Forelimb muscle (tissue), 1 donor: ENCODE data around the gene NCBP2. TPM values are rescaled to one million over a fixed set of nuclear protein-coding genes. Genes with fewer than 3 reads are reported as not detected.

Experiments used
- DNase-seq: peaks from one replicate; pipeline ENCODE4 v3.0.0-alpha.2; 2013; ENCODE audit warnings: low read depth
- polyA plus RNA-seq: library from polyadenylated mRNA; unstranded; fragments of 120-200 nt; gene quantifications from one replicate; pipeline ENCODE4 v1.2.1, GENCODE V29; 2013; ENCODE audit not compliant: insufficient read length

Gene NCBP2
- polyA plus RNA-seq, 1 donor, result 73.0 TPM

- peak; percentile 2 for DNase-seq
Measured at GRCh38 chr3:196941729-196942225, 551 bp downstream of the NCBP2 start.

GRCh38 chr3:196938576-196938975 is 3.8 kb downstream of the NCBP2 start:
- DNase-seq, result no peak

- no peak for DNase-seq
Measured at GRCh38 chr3:196938124-196938523, 4.2 kb downstream of the NCBP2 start.

DNA sequence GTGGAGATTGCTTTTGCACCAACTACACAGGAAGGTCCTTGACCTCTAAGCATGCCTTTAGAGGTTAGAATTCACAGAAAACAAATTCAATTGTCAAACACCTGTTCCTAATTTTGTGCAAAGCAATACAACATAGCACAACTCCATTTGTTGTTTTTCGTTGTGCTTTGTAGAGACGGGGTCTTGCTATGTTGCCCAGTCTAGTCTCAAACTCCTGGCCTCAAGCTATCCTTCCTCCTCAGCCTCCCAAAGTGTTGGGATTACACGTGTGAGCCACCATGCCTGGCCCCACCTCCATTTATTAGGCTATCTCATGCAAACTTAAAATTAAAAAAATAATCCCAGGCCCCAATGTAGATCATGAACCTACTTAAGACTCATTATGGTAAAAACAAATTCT is 6.0 kb downstream of the NCBP2 start:
- DNase-seq, result no peak

GRCh38 chr3:196932600-196932999 is 9.7 kb downstream of the NCBP2 start:
- no peak for DNase-seq

- no peak for DNase-seq
Measured at GRCh38 chr3:196931828-196932587, 10.3 kb downstream of the NCBP2 start.

DNA sequence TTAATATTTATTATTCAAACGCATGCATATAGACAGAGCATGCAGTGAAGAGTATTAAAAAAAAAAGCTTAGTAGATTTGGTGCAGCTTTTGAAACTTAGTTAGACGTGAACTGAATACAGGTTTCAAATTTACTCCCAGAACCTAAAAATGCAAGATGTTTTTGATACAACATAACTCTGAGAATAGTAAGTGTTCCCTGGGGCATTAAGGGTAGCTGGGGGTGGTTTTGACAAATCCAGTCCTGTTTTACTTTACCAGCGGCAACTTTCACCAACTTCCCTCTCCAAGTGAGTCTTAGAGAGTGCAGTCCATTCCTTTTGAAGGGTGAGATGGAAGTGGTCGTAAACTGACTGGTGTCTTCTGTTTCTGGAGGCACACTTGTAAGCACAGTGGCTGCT is 11.2 kb downstream of the NCBP2 start:
- no peak for DNase-seq

DNA sequence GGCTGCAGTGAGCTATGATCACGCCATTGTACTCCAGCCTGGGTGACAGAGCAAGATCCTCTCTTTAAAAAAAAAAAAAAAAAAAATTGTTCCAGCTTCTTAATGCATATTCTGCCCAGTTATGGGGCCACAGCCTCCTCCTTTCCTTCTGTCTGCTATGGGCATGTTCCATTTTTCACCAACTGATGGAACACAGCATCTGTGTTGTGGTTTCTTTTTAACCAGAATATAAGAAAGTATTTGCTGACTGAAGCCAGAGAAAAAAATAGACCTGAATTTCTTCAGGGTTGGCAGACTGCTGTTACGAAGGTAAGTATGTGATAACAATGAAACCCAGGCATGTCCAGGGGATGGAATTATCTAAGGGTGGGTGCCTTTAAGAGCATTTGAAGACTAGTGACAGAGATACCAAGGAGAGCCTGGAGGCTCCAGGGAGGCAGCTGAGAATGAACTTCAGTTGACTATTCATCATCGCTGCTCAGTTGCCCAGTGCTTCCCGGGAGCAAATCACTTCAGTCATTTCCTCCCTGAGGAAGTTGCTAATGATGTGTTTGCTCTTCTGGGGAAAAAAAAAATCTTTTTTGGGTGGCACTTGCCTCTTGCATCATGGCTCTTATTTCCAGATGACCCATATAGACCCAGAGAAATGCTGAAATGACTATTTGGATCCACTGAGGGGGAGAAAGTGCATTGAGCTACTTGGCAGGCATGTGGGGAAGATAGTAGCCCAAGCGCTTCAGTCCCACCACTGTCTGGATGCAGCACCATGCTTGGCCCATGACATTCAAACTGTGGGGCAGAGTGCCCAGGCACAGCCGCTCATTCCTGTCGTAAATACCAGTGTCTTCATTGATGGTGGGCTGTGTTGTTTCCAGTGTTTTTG is 14.5 kb downstream of the NCBP2 start:
- DNase-seq, result no peak

- no peak for DNase-seq
Measured at GRCh38 chr3:196920733-196921132, 21.6 kb downstream of the NCBP2 start.

DNA sequence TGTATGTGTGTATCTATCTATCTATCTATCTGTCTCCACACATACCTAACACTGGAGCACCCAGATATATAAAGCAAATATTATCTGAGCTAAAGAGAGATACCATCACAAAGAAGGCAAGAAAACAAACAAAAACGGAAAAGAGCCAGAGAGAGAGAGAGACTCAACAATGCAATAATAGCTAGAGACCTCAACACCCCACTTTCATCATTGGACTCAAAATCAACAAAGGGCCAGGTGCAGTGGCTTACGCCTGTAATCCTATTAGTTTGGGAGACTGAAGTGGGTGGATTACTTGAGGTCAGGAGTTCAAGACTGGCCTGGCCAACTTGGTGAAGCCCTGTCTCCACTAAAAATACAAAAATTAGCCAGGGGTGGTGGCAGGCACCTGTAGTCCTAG is 23.4 kb downstream of the NCBP2 start:
- no peak for DNase-seq

GRCh38 chr3:196916995-196917394 is 25.3 kb downstream of the NCBP2 start:
- no peak for DNase-seq

- no peak for DNase-seq
Measured at GRCh38 chr3:196916221-196916620, 26.1 kb downstream of the NCBP2 start.

GRCh38 chr3:196915375-196915774 is 27.0 kb downstream of the NCBP2 start:
- no peak for DNase-seq

GRCh38 chr3:196914866-196915265 is 27.5 kb downstream of the NCBP2 start:
- no peak for DNase-seq

DNA sequence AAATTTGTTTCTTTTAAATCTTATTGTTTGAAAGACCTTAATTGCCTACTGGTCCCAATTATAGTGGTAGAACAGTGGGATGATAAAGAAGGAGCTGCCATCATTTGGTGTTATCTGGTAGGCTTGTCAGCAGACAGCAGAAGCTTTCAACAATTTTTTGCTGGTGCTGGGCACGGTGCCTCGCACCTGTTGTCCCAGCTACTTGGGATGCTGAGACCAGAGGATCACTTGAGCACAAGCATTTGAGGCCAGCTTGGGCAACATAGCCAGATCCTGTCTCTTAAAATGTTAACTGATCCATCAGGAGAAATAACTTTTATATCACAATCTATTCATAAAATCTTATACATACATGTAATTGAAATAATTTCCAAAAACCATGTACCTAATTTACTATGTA is 38.6 kb downstream of the NCBP2 start:
- no peak for DNase-seq

- no peak for DNase-seq
Measured at GRCh38 chr3:196902296-196902695, 40.0 kb downstream of the NCBP2 start.

DNA sequence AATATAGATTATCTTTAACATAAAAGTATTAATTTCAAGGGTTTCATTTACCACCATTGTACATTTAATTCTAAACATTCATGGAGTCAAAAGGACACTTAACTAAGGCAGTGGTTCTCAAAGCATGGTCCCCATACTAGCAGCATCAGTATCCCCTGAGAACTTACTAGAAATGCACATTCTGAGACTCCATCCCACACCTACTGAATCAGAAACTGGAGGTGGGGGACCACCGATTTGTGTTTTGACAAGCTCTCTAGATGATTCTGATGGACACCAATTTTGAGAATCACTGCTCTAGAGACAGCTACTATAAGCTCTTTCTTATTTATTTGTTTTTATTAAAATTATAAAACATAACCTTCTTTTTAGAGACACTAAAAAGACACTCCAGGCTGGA is 40.6 kb downstream of the NCBP2 start:
- no peak for DNase-seq

GRCh38 chr3:196896229-196896628 is 46.1 kb downstream of the NCBP2 start:
- DNase-seq, result no peak

DNA sequence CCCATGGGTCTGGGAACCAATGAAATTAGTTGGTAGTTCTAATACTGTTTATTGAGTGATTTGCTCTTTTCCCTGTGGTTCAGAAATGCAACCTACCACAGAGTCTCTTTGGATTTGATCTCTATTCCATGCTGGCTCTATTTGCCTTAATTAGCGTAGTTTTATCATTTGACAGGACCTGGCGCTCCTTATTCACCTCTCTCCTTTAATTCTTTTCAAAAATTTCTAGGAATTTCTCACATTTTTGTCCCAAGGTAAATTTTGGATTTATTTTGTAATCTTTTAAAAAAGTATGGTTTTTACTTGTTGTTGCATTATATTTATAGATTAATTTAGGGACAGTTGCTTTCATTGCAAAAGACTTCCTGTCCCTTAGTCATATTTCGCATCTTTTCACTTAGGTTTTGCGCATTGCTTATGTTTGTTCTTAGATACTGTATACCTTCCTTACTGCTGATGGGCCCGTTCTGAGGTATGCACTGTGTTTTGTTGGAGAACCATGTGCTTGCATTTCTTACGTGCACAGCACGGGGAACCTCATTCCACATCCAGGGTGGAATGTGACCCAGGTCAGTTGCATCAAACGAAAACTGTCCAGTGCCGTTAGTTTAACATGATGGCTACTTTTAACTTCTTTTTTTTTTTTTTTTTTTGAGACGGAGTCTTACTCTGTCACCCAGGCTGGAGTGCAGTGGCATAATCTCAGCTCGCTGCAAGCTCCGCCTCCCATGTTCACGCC is 47.6 kb downstream of the NCBP2 start:
- DNase-seq, result no peak

DNA sequence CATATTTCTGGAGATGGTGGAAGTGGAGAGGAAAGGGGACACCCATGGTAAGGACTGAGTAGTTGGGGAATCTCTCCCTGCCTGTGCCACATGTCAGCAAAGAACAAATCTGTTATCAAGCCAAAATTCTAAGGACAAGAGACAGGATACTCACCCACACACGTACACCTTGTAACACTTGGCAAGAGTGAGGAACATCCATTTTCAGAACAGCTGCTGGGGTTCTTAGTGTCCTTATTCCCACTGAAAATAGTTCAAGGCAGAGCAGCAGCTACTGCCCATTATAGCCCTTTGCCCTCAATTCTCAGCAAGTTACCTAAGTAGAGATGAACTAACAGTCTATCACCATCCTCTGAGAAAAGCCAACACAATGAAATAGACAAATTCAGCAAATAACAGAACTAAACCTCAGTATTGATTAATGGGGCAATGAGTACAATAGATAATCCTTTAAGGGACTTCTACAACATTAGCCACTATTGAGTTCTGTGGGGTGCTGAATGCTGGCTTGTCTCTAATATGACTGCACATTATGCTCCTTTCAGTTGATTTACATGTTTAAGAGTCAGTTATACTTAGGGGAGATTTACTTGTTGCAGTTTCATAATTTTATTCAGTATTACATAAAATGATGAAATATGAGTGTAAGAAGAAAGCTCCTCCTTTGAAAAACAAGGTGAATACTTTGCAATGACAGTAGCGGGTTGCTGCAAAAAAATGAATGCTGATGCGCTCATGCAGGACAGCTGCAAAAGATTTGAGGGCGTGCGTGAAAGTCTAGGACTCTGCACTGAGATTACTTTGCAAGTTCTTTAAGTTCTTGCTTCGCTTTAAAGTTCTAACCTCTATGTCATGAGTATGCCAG is 52.3 kb downstream of the NCBP2 start:
- no peak for DNase-seq

GRCh38 chr3:196886144-196886543 is 56.2 kb downstream of the NCBP2 start:
- DNase-seq, result no peak
